SHP77 treated with DMSO at 0.1 percent for 48 hours (cell line): ENCODE results near the gene HGD.
A peak's percentile ranks its signal among the peaks of the same experiment; 100 is the strongest.
"Not testable (repeated sequence)": the region's sequence is repeated elsewhere in the genome, so short reads cannot be mapped to it uniquely, and the experiment has no call there.

Source experiments
- DNase-seq: peaks from one replicate; lab custom pipeline; 2025; lab: John Stamatoyannopoulos, UW

Gene HGD

GRCh38 chr3:120678984-120679383, 3.1 kb downstream of the HGD start:
- no peak for DNase-seq

DNA sequence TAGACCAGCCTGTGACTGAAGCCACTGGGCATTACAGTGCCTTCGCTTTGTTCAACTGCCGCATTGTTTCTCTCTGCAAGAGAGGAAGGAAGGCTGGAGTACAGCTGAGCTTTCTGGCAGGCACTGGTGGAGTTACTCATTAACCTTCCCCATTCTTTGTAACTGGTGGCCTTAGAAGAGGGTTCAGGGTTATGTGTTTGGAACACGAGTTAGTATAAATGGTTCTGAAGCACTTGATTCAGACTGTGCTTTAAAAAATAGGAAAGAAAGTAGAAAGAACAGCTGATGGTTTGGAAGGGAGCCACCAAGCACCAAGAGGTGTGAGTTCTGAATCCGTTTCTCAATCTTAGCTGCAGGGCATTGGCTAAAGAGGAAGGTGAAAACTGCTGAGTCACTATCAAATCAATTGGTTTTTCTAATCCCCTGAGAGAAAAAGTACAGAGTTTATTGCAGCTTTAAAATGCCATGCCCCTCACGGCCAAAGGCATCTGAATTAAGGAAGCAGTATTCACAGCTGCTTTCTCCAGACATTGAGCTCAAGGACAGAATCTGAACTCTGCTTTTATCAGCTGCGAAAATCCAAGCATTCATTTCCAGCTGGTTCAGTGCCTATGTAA, 3.6 kb downstream of the HGD start:
- peak; percentile 46 for DNase-seq

GRCh38 chr3:120677193-120677592, 4.8 kb downstream of the HGD start:
- not testable (repeated sequence) for DNase-seq

DNA sequence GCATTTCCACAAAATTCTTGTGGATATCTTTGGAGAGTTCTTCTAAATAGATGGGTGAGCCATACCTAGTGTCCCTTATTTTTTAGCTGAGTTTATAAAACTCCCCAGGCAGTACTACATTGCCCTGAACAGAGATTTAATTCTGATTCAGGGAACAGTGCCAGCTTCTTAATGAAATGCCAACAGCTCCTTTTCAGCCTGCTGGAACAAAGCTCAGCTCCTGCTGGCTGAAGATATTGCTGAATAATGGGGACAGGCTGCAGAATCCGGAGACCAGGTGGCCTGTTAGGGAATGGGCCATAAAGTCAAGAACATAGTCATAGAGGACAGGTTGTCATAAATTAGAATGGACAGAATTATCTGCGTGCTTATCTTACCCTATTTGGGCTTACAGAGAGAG, 8.9 kb downstream of the HGD start:
- no peak for DNase-seq

DNA sequence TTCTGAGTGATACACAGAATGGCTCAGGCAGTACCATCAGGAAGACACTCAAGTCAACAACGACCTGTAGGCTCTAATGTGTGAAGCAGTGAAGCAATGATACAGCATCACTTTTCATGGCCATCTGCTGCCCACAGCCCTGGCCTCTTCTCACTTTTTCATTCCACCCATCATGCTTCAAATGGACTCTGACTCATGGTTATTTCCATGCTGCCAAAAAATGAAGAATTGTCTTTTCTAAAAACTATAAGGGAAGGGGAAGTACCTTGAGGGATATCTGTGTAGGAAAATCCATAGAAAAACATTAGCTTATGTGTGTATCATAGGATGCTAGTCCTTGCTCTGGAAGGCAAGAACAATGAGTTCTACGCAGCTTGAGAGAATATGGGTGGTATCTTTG, 11.5 kb downstream of the HGD start:
- no peak for DNase-seq

- DNase-seq: no peak
Measured at GRCh38 chr3:120664926-120665325, 17.1 kb downstream of the HGD start.

GRCh38 chr3:120661945-120662344, 20.1 kb downstream of the HGD start:
- no peak for DNase-seq

- no peak for DNase-seq
Measured at GRCh38 chr3:120661106-120661905, 20.7 kb downstream of the HGD start.

GRCh38 chr3:120659834-120660233, 22.2 kb downstream of the HGD start:
- DNase-seq: no peak

GRCh38 chr3:120659285-120659684, 22.8 kb downstream of the HGD start:
- no peak for DNase-seq

GRCh38 chr3:120652896-120653545, 29.0 kb downstream of the HGD start:
- no peak for DNase-seq

- no peak for DNase-seq
Measured at GRCh38 chr3:120652281-120652680, 29.8 kb downstream of the HGD start.

DNA sequence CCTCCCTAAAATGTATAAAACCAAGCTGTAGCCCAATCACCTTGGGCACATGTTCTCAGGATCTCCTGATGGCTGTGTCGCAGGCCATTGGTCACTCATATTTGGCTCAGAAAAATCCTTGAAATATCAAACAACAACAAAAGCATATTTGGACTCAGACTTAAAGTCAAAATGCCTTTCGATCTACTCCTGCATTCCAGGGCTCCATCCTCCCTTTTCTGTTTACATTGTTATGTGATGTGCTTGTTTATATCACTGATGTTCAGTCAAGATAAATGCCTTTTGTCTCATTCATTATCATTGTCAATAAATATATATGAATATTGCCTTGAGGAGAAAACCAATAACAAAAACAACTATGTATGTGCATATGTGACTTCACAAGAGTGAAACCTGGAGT, 31.7 kb downstream of the HGD start:
- DNase-seq: no peak

GRCh38 chr3:120649830-120650233, 32.2 kb downstream of the HGD start:
- DNase-seq: no peak

DNA sequence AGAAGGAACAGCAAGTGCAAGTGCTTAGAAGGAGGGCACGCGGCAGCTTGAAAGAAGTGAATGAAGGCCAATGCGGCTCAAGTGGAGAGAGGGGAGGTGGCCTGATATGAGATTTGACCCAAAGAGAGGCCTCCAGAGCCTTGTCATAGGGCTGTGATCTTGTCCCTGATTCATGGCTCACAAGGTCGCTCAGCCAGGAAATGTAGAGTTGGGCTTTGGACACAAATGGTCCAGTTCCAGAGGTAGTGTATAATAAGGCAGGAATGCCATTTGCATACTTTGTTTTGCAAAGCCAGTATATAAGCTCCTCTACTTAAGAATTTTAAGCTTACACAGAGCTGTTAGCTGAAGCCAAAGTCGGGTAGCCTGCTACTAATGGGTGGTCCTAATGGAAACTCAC, 33.7 kb downstream of the HGD start:
- DNase-seq: no peak

- DNase-seq: no peak
Measured at GRCh38 chr3:120646771-120647432, 35.1 kb downstream of the HGD start.

DNA sequence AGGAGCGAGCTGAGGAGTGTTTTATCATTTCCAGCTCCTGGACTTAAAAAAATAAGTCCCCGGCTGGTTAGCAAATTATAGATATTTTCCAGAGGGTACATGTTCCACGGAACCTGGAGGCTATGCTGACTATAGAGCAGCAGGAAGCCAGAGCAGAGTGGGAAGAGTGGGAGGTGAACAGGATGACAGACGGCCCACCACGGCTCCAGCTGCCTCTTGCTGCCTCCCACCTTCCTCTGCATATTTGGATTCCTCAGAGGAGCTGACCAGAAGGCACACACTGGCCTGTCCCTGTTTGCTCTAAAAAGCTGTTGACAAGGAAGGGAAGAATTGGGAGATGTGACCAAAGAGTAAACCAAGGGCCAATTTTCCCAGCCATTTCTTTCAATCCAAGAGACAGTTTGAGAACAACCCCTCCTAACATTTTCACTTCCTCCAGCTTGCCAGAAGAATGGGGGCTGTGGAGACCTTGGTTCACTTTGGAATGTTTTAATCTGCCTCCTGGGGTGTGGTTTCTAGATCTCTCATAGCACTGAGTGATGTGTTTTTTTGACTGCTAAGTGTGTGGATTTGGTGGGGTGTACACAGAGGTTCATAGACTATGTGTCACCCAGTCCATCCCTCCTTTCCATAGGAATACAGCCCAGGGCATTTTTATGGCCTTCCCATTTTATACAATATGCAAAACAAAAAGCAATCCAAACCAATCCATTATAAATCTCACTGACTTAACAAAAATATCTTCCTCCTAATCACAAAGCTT, 36.8 kb downstream of the HGD start:
- no peak for DNase-seq

GRCh38 chr3:120642368-120642948, 39.6 kb downstream of the HGD start:
- DNase-seq: no peak

GRCh38 chr3:120641696-120642246, 40.3 kb downstream of the HGD start:
- no peak for DNase-seq

DNA sequence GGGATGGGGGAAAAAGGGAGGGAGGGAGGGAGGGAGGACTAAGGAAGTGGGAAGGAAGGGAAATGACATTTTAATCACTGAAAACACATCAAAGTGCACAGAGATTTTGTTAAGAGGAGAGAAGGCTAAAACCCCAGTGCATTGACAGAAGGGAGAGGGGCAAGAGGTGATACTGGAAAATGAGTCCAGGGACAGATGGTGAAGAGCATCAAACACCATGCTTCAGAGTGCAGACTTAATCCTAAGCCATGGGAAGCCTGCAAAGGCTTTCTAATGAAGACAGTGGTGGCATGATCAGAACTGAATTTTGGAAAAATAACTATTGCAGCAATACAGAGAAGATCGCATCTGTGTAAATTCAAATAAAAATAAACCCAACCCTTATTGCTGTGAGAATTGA, 41.8 kb downstream of the HGD start:
- no peak for DNase-seq

GRCh38 chr3:120638820-120639219, 43.2 kb downstream of the HGD start:
- not testable (repeated sequence) for DNase-seq
